ENCODE results near the gene DMD.

- TF ChIP-seq, protein P1, sequence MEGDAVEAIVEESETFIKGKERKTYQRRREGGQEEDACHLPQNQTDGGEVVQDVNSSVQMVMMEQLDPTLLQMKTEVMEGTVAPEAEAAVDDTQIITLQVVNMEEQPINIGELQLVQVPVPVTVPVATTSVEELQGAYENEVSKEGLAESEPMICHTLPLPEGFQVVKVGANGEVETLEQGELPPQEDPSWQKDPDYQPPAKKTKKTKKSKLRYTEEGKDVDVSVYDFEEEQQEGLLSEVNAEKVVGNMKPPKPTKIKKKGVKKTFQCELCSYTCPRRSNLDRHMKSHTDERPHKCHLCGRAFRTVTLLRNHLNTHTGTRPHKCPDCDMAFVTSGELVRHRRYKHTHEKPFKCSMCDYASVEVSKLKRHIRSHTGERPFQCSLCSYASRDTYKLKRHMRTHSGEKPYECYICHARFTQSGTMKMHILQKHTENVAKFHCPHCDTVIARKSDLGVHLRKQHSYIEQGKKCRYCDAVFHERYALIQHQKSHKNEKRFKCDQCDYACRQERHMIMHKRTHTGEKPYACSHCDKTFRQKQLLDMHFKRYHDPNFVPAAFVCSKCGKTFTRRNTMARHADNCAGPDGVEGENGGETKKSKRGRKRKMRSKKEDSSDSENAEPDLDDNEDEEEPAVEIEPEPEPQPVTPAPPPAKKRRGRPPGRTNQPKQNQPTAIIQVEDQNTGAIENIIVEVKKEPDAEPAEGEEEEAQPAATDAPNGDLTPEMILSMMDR (IDR thresholded peaks at IDR 0.05): no peak
- TF ChIP-seq POLR2AphosphoS5 (IDR thresholded peaks at IDR 0.05) (no peak), POLR2A (IDR thresholded peaks at IDR 0.05) (no peak)
Observed at GRCh38 chrX:31705816-31706215, 1505.5 kb downstream of the DMD start.
